Activated T-cell treated with anti-CD3 and anti-CD28 coated beads, Interleukin-2, amount 50 U/mL, for 4 hours (primary cell): ENCODE results near the gene PRRG1. TPM values are rescaled to one million over a fixed set of nuclear protein-coding genes. Genes with fewer than 3 reads are reported as not detected.
"Not testable (repeated sequence)": the region's sequence is repeated elsewhere in the genome, so short reads cannot be mapped to it uniquely, and the experiment has no call there.

Experiments used
- ATAC-seq, 2 donors: fragments of 200-7000 bp; cut with Tn5 transposase; one replicate each; pipeline ENCODE4 v1.10.0; 2021
- DNase-seq: peaks from one replicate; pipeline ENCODE4 v3.0.0-alpha.2; 2020
- H3K27me3 Mint-ChIP-seq: one replicate; pipeline ENCODE4 v1.8.0; 2021; ENCODE audit warnings: low read depth, mixed read lengths
- H3K36me3 Mint-ChIP-seq: one replicate; pipeline ENCODE4 v1.8.0; 2022; ENCODE audit warnings: mixed read lengths; ENCODE audit not compliant: insufficient read depth
- H3K4me1 Mint-ChIP-seq: one replicate; pipeline ENCODE4 v1.8.0; 2021; ENCODE audit warnings: low read depth, mixed read lengths
- H3K4me3 Mint-ChIP-seq: one replicate; pipeline ENCODE4 v1.8.0; 2021; ENCODE audit warnings: mild to moderate bottlenecking, moderate library complexity, mixed read lengths
- H3K9me3 Mint-ChIP-seq: one replicate; pipeline ENCODE4 v1.8.0; 2021; ENCODE audit warnings: mixed read lengths
- total RNA-seq, 3 donors: library from RNA; stranded (reverse); gene quantifications; one replicate each; pipeline ENCODE4 v1.2.1, GENCODE V29; 2021

Gene PRRG1
- not detected for total RNA-seq

DNA sequence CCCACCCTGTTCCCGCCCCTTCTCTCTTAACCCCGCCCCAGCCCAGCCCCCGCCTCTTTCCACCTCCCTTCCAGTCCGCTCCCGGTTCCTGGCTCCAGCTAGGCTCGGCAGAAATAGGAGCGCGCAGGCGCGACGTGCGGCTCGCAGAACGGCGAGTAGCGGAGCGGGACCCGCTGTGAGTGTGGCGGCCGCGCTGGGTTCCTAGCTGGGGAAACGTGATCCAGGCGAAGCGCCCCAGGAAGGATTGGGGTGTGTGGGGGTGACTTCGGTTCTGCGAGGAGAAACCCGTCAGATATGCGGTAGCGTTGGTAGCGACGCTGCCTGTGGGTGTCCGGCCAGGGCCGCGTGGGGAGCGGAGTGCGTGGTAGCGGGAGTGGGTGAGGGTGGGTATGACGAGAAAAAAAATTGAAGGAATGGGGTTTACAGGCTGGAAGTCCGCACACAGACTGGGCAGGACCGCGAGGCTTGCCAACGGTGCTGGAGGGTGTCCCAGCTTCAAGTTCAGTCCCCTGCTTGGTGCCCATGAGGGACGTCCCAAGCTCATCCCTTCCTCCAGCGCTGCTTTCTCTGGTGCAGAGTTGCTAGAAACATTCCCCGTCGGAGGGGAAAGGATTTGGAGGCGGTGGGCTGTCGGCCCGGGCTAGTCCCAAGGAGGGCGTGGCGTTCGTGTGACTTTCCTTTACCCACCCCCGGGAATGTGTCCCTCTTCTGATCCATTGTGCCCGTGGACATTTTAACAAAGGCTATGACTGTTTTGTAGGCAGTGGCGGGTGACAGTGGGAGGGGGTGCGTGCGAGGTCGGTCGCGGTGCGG lies at the start of gene PRRG1:
Gene PRRG1 (plus strand): TSS at position 144 of the 813 bp plus-strand sequence. CDS start 56,886 bp downstream, outside the sequence.
- DNase-seq (no peak), ATAC-seq (no peak)
- Mint-ChIP-seq H3K36me3 (no peaks in the 10 kb centered on the region), H3K4me3 (peak within 1 kb of the TSS; percentile 59), H3K4me1 (peaks cover 5% of the 10 kb centered on the region), H3K9me3 (no peaks in the 10 kb centered on the region), H3K27me3 (peaks cover 16% of the 10 kb centered on the region)

DNA sequence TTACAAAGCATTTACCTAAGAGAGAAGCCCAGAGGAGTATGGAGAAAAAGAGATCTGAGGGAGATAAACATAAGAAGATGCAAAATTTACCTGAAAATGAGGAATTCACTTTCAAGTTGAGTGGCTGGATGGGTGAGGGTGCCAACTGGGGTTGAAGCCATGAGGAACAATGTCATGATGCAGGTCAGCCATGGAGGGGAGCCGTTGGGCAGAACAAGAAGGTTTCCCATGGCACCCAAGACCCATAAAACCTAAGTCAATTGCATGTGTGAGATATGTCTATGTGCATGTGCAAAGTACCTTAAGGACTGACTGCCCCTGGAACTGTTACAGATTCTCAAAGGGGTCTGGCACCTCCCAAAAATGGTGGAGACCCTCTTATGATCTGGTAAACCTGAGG lies 46.6 kb upstream of the PRRG1 start:
- DNase-seq (no peak), ATAC-seq (no peak)
- no peak overlapping the region for H3K4me3 Mint-ChIP-seq
- peaks cover 3% of the 10 kb centered on the region for H3K9me3 Mint-ChIP-seq
- H3K27me3 Mint-ChIP-seq = no peaks in the 10 kb centered on the region
- H3K36me3 Mint-ChIP-seq = no peaks in the 10 kb centered on the region
- H3K4me1 Mint-ChIP-seq = no peaks in the 10 kb centered on the region

DNA sequence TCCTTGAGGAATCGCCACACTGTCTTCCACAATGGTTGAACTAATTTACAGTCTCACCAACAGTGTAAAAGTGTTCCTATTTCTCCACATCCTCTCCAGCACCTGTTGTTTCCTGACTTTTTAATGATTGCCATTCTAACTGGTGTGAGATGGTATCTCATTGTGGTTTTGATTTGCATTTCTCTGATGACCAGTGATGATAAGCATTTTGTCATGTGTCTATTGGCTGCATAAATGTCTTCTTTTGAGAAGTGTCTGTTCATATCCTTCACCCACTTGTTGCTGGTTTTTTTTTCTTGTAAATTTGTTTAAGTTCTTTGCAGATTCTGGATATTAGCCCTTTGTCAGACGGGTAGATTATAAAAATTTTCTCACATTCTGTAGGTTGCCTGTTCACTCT lies 43.9 kb upstream of the PRRG1 start:
- H3K27me3 Mint-ChIP-seq, H3K36me3 Mint-ChIP-seq, H3K4me3 Mint-ChIP-seq, H3K9me3 Mint-ChIP-seq, ATAC-seq, DNase-seq, H3K4me1 Mint-ChIP-seq: not testable (repeated sequence)

DNA sequence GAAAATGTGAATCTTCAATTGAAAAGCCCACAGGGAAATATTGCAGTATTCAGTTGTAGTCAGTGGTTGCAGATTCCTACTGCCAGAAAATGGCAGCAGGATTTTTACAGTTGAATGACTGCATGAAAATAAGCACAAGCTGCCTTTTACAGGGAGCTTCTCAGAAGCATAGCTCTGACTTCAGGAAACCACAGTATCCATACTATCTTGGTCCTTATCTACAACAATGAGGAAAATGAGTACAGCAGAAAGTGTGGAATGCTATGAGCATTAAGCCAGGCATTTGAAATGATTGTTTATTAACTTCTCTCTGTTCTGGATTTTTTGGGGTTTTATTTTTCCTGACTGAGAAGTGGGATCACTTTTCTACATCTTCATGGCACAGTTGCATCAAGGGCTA lies 34.6 kb upstream of the PRRG1 start:
- Mint-ChIP-seq H3K4me3 (no peak overlapping the region), H3K4me1 (no peaks in the 10 kb centered on the region), H3K36me3 (no peaks in the 10 kb centered on the region), H3K27me3 (no peaks in the 10 kb centered on the region), H3K9me3 (no peaks in the 10 kb centered on the region)
- ATAC-seq (no peak), DNase-seq (no peak)

DNA sequence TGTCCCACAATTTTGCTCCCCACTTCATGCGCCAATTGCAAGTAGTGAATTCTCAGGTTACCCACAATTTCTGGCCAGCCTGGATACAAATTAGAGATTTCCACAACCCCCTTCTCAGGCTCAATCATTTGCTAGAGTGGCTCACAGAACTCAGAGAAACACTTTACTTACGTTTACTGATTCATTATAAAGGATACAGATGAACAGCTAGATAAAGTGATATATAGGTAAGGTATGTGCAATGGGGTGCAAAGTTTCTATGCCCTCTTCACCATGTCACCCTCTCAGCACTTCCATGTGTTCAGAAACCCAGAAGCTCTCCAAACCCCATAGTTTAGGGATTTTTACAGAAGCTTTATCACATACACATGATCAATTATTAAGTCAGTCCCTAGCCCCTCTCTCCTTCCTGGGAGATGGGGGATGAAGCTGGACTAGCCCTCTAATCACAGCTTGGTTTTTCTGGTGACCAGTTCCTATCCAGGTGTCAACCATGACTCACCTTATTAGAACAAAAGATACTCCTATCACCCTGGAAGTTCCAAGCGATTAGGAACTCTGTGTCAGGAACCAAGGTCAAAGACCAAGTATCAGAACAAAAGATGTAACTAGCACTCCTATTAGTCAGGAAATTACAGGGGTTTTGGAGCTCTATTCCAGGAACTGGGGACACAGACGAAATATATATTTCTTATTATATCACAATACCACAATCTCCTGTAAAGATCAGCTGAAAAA lies 33.5 kb upstream of the PRRG1 start:
- no peaks in the 10 kb centered on the region for H3K9me3 Mint-ChIP-seq
- DNase-seq (no peak), ATAC-seq (no peak)
- H3K4me1 Mint-ChIP-seq = no peaks in the 10 kb centered on the region
- no peaks in the 10 kb centered on the region for H3K36me3 Mint-ChIP-seq
- H3K4me3 Mint-ChIP-seq = no peak overlapping the region
- H3K27me3 Mint-ChIP-seq = no peaks in the 10 kb centered on the region

DNA sequence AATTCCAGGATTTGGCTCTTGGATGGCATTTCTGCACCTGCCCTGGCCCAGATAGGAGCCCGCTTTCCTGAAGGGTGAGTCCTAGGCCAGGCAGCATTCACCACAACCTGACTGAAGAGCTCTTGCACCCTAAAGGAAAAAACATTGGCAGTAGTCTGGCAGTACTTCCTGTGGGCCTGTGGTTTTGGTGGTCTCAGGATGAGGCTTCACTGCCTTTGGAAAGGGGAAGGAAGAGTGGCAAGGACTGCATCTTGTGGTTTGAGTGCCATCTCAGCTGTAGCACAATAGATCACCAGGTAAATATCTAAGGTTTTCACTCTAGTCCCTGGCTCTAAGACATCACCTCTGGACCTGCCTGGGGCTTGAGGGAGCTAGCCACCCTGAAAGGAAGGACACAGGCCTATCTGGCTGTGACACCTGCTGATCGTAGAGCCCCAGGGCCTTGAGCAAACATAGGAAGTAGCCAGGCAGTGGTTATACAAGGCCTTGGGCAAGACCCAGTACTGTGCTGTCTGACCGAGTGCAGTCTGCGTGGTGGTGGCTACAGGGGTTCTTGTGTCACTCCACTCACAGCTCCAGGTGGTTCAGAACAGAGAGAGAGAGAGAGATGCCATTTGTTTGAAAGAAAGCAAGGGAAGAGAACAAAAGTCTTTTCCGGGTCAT lies 28.5 kb upstream of the PRRG1 start:
- DNase-seq (no peak), ATAC-seq (no peak)
- Mint-ChIP-seq H3K36me3 (no peaks in the 10 kb centered on the region), H3K4me1 (no peaks in the 10 kb centered on the region), H3K4me3 (no peak overlapping the region), H3K27me3 (no peaks in the 10 kb centered on the region), H3K9me3 (no peaks in the 10 kb centered on the region)

DNA sequence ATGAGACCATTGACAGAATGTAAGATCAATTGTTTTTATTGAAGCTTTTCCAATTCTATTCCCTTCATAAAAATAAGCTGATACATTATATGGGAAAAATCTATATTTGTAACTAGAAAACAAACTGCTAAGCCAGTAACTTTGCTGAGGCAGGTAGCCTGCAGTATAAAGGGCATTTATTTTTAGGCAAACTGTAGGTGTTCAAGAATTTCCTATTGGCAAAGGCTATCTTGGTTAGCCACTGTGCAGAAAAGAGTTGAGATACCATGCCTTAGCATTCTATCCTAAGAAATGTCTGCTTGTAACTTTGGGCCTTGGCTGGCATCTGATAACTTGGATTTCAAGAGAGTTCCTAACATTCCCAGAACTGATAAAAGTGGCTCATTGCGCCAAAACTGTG lies 18.5 kb upstream of the PRRG1 start:
- H3K36me3 Mint-ChIP-seq = no peaks in the 10 kb centered on the region
- no peak overlapping the region for H3K4me3 Mint-ChIP-seq
- no peaks in the 10 kb centered on the region for H3K9me3 Mint-ChIP-seq
- ATAC-seq (no peak), DNase-seq (no peak)
- no peaks in the 10 kb centered on the region for H3K27me3 Mint-ChIP-seq
- no peaks in the 10 kb centered on the region for H3K4me1 Mint-ChIP-seq

DNA sequence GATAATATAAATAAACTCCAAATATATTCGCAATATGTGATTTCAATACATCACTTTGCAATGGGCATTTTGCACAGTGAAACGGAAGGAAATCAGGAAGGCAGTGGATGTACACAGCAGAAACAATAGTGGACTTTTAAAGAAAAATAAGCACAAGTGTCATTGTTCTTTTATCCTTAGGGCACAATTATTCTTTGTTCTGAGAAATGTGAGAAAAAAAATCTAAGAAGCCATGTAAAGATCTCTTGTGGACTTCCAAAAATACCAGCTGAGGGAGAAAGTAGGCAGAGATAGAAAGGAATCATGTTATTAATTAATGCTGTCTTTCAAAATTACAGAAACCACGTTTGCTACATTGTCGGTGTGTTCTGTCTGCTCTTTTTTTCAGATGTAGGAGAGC lies 17.6 kb upstream of the PRRG1 start:
- Mint-ChIP-seq H3K4me3 (no peak overlapping the region), H3K9me3 (no peaks in the 10 kb centered on the region)
- no peak for ATAC-seq

DNA sequence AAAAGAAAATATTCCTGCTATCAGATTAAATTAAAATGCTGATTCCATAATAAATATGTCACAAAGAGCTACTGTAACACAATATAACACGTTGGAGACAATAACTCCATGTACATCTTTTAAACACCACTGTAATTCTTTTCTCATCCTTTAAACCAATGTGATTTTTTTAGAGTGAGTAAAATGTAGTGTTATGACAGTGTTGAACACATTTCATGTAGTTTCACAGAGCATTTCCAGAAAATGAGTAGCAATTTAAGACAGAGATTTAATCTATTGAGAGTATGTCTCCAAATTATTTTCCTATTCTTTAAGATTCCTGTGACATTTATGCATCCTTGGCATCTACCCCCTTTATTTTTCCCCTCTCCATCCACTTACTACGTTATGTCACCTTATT lies 17.1 kb upstream of the PRRG1 start:
- Mint-ChIP-seq H3K9me3 (no peaks in the 10 kb centered on the region), H3K36me3 (no peaks in the 10 kb centered on the region), H3K27me3 (no peaks in the 10 kb centered on the region), H3K4me3 (no peak overlapping the region), H3K4me1 (no peaks in the 10 kb centered on the region)
- ATAC-seq (no peak), DNase-seq (no peak)

More for the DNA sequence above, 17.6 kb upstream of the PRRG1 start:
- no peaks in the 10 kb centered on the region for H3K27me3 Mint-ChIP-seq
- no peaks in the 10 kb centered on the region for H3K4me1 Mint-ChIP-seq
- DNase-seq = no peak
- no peaks in the 10 kb centered on the region for H3K36me3 Mint-ChIP-seq

DNA sequence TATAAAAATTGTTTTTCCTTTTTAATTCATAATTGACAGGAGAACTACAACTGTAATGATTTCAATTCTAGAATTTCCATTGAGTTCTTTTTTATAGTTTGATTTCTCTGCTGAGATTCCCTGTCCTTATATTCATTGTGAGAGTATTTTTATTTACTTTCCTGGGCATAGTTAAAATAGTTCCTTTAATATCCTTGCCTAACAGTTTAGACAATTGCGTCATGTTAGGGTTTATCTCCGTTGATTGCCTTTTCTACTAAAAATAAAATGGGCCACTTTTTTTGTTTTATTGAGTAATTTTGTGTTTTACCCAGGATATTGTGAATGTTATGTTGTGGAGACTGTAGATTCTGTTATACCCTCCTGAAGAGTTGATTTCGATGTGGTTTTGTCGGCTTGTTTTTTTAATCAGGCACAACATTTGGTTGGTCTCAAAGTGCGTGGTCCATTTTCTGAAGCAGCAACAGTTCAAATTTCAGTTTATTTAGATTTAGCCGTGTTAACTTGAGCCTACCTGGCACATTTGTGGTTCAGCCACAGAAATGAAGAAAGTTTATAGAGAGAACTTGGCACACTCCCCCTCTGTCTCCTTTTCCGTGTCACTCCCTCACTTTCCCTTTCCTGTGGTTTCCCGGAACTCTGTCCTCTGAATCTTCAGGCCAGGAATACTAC lies 16.0 kb upstream of the PRRG1 start:
- Mint-ChIP-seq H3K36me3 (no peaks in the 10 kb centered on the region), H3K27me3 (no peaks in the 10 kb centered on the region), H3K9me3 (no peaks in the 10 kb centered on the region), H3K4me3 (no peak overlapping the region), H3K4me1 (no peaks in the 10 kb centered on the region)
- no peak for ATAC-seq
- no peak for DNase-seq

DNA sequence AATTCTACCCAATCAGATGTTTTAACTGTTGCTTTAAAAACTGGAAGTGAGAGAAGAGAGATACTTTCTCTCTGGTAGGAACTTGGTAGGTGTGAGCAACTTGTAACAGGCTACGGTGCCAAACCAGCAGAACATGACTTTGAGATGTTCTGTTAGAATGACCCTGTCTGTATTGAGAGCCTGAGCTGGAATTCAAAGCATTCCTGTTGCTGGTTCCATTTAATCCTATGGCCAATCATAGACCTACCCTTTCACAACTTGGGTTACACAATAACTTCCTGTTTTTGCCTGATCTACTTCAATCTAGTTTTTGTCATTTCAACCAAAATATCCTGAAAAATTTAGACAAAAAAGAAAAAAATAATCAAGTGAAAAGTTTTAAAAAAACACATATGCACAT lies 1.7 kb upstream of the PRRG1 start:
- no peaks in the 10 kb centered on the region for H3K9me3 Mint-ChIP-seq
- peaks cover 5% of the 10 kb centered on the region for H3K4me1 Mint-ChIP-seq
- no peaks in the 10 kb centered on the region for H3K36me3 Mint-ChIP-seq
- no peak for DNase-seq
- H3K4me3 Mint-ChIP-seq = no peak overlapping the region
- H3K27me3 Mint-ChIP-seq = peaks cover 14% of the 10 kb centered on the region
- ATAC-seq = no peak

DNA sequence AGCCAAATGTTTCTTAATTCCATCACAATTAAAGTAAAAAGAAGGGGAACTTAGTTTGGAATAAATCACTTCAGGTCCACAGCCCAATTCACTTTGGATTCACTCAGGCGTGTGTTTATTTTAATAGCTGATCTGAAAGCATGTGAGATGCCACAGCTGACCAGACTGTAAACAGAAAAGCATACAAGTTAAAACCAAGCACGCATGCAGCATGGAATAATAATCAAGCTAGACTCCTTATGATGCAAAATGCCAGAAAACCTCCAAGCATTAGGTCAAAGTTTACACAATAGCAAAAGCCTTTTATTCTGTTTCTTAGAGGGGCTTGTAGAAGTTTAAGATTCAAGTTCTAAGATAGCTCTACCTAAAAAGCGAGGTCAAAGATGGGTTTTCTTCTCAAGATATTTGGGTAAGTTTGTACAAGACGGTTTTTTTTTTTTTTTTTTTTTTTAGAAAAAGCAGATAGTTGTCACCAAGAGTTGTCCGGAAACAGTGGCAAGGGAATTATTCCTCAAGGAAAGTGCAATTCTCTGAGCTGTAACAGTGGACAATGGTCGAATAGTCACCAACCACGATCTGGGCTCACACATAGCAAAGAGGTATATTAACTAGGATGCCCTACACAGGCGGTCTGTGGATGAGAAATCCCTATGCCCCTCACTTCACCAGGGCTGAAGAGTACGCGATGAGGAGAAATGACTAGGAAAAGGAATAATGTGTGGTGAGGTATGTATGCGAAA lies 763 bp upstream of the PRRG1 start:
- DNase-seq = no peak
- Mint-ChIP-seq H3K27me3 (peaks cover 16% of the 10 kb centered on the region), H3K36me3 (no peaks in the 10 kb centered on the region), H3K9me3 (no peaks in the 10 kb centered on the region), H3K4me3 (no peak overlapping the region), H3K4me1 (peaks cover 5% of the 10 kb centered on the region)
- no peak for ATAC-seq

DNA sequence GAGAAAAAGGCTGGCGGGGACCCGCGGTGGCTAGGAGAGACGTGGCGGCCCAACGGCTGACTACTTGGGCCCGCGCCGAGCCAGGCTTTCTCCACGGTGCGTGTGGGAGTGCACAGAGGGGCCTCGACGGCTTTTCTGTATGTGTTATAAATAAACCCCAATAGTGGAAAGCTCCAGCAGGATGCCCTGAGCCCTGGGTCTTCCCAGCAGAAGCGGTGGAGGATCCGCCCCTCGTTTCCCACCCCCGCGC lies 268 bp upstream of the PRRG1 start:
- Mint-ChIP-seq H3K4me1 (peaks cover 5% of the 10 kb centered on the region), H3K27me3 (peaks cover 16% of the 10 kb centered on the region), H3K9me3 (no peaks in the 10 kb centered on the region), H3K4me3 (no peak overlapping the region), H3K36me3 (no peaks in the 10 kb centered on the region)
- DNase-seq = no peak
- ATAC-seq = no peak

DNA sequence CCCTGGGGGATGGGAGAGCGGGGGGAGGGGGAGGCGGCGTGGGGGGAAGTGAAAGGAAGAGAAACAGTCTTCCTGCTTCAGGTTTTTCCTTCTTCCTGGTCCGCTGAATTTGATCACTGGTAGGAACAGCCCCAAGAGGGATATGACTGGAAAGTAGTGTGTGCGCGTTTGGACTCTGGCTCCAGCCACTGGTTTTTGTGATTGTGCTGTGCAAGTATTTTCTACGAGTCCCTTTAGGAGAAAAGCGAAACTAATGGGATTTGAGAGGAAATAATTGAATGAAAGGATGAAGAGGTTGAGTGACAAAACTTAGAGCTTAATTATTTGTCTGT lies 836 bp downstream of the PRRG1 start:
- Mint-ChIP-seq H3K4me1 (peaks cover 5% of the 10 kb centered on the region), H3K36me3 (no peaks in the 10 kb centered on the region), H3K9me3 (no peaks in the 10 kb centered on the region), H3K4me3 (peak overlapping the region; percentile 59), H3K27me3 (peaks cover 16% of the 10 kb centered on the region)
- DNase-seq = no peak
- ATAC-seq = no peak
